Activated CD8-positive, alpha-beta memory T cell treated with anti-CD3 and anti-CD28 coated beads, Interleukin-2, amount 10 ng/mL, durations not matched to agents 7 days and 5 days (primary cell): Measurements from ENCODE around the gene GRIA1. TPM values are rescaled to one million over a fixed set of nuclear protein-coding genes. Genes with fewer than 3 reads are reported as not detected.
"Not testable (repeated sequence)": the region's sequence is repeated elsewhere in the genome, so short reads cannot be mapped to it uniquely, and the experiment has no call there.

Source experiments
- ATAC-seq: fragments of 150-1000 bp; cut with Tn5 transposase; one replicate; pipeline ENCODE4 v1.10.0; 2021; ENCODE audit warnings: moderate library complexity
- CTCF ChIA-PET: fragments of 350-600 bp; sonication (Branson Sonifier 250); formaldehyde crosslinking; loops from one replicate; lab custom pipeline; 2021; ENCODE audit warnings: antibody characterized with exemption; lab: Charles Lee
- DNase-seq: peaks from one replicate; pipeline ENCODE4 v3.0.0-alpha.2; 2020
- H3K27ac Mint-ChIP-seq: one replicate; pipeline ENCODE4 v1.8.0; 2021; ENCODE audit warnings: mild to moderate bottlenecking, mixed read lengths
- H3K27me3 Mint-ChIP-seq: one replicate; pipeline ENCODE4 v1.8.0; 2021; ENCODE audit warnings: mixed read lengths
- H3K36me3 Mint-ChIP-seq: one replicate; pipeline ENCODE4 v1.8.0; 2021; ENCODE audit warnings: mild to moderate bottlenecking, mixed read lengths
- H3K4me1 Mint-ChIP-seq: one replicate; pipeline ENCODE4 v1.8.0; 2021; ENCODE audit warnings: mixed read lengths
- H3K4me3 Mint-ChIP-seq: one replicate; pipeline ENCODE4 v1.8.0; 2021; ENCODE audit warnings: mild to moderate bottlenecking, moderate library complexity, mixed read lengths
- H3K9me3 Mint-ChIP-seq: one replicate; pipeline ENCODE4 v1.8.0; 2022; ENCODE audit warnings: low read depth, mixed read lengths
- total RNA-seq, 2 experiments: library from RNA; stranded (reverse); gene quantifications; one replicate each; pipeline ENCODE4 v1.2.3, GENCODE V29; 2021

Gene GRIA1
- total RNA-seq, 2 experiments from 2014 or later: not detected

GRCh38 chr5:153824909-153825308 is 334.4 kb downstream of the GRIA1 start:
- Mint-ChIP-seq H3K27ac (no peak overlapping the region), H3K4me3 (no peak overlapping the region), H3K27me3 (no peaks in the 10 kb centered on the region), H3K4me1 (no peaks in the 10 kb centered on the region), H3K9me3 (no peaks in the 10 kb centered on the region), H3K36me3 (no peaks in the 10 kb centered on the region)
- CTCF ChIA-PET: no interaction called here
- no peak for DNase-seq
- ATAC-seq: no peak

GRCh38 chr5:153827397-153827796 is 336.9 kb downstream of the GRIA1 start:
- no peak for DNase-seq
- Mint-ChIP-seq H3K4me1 (no peaks in the 10 kb centered on the region), H3K9me3 (no peaks in the 10 kb centered on the region), H3K27ac (no peak overlapping the region), H3K4me3 (no peak overlapping the region), H3K36me3 (no peaks in the 10 kb centered on the region), H3K27me3 (no peaks in the 10 kb centered on the region)
- ATAC-seq: no peak
- CTCF ChIA-PET: interaction anchor here (0.8 kb wide), 1 partner anchor 10 kb away, joined by 3 read pairs; no protein-coding TSS in a partner anchor

GRCh38 chr5:153829510-153830065 is 339.1 kb downstream of the GRIA1 start:
- Mint-ChIP-seq H3K36me3 (no peaks in the 10 kb centered on the region), H3K9me3 (no peaks in the 10 kb centered on the region), H3K27ac (no peak overlapping the region), H3K27me3 (no peaks in the 10 kb centered on the region), H3K4me1 (no peaks in the 10 kb centered on the region), H3K4me3 (no peak overlapping the region)
- ATAC-seq (no peak), DNase-seq (no peak)
- CTCF ChIA-PET: no interaction called here

- H3K27me3 Mint-ChIP-seq: no peaks in the 10 kb centered on the region
- H3K27ac Mint-ChIP-seq: no peak overlapping the region
- H3K9me3 Mint-ChIP-seq: no peaks in the 10 kb centered on the region
- no peak overlapping the region for H3K4me3 Mint-ChIP-seq
- H3K36me3 Mint-ChIP-seq: no peaks in the 10 kb centered on the region
- H3K4me1 Mint-ChIP-seq: no peaks in the 10 kb centered on the region
- no peak for ATAC-seq
- no peak for DNase-seq
- CTCF ChIA-PET: no interaction called here
These were observed 341.5 kb downstream of the GRIA1 start for GRCh38 chr5:153831973-153832372.

- Mint-ChIP-seq H3K9me3 (no peaks in the 10 kb centered on the region), H3K27me3 (no peaks in the 10 kb centered on the region), H3K4me1 (no peaks in the 10 kb centered on the region), H3K27ac (no peak overlapping the region), H3K4me3 (no peak overlapping the region), H3K36me3 (no peaks in the 10 kb centered on the region)
- DNase-seq: no peak
- CTCF ChIA-PET: interaction anchor here (0.7 kb wide), 1 partner anchor 1187 kb away, joined by 3 read pairs; no protein-coding TSS in a partner anchor
- ATAC-seq: no peak
These were observed 345.5 kb downstream of the GRIA1 start for GRCh38 chr5:153835891-153836515.

GRCh38 chr5:153849303-153850113 is 359.0 kb downstream of the GRIA1 start:
- H3K27me3 Mint-ChIP-seq, H3K4me1 Mint-ChIP-seq, H3K9me3 Mint-ChIP-seq, H3K4me3 Mint-ChIP-seq, DNase-seq, ATAC-seq, CTCF ChIA-PET, H3K27ac Mint-ChIP-seq, H3K36me3 Mint-ChIP-seq: not testable (repeated sequence)

GRCh38 chr5:153860195-153860886 is 369.9 kb downstream of the GRIA1 start:
- Mint-ChIP-seq H3K9me3 (no peaks in the 10 kb centered on the region), H3K36me3 (no peaks in the 10 kb centered on the region), H3K4me3 (no peak overlapping the region), H3K27ac (no peak overlapping the region), H3K4me1 (no peaks in the 10 kb centered on the region), H3K27me3 (no peaks in the 10 kb centered on the region)
- ATAC-seq: no peak
- DNase-seq: no peak
- CTCF ChIA-PET: no interaction called here

- H3K27ac Mint-ChIP-seq, H3K36me3 Mint-ChIP-seq, H3K4me3 Mint-ChIP-seq, H3K4me1 Mint-ChIP-seq, CTCF ChIA-PET, H3K27me3 Mint-ChIP-seq, ATAC-seq, H3K9me3 Mint-ChIP-seq, DNase-seq: not testable (repeated sequence)
These were observed 372.4 kb downstream of the GRIA1 start for GRCh38 chr5:153862906-153863305.
